AG08395 (cell line): ENCODE measurements around the gene PBX4.
"Not testable (repeated sequence)": the region's sequence is repeated elsewhere in the genome, so short reads cannot be mapped to it uniquely, and the experiment has no call there.

ENCODE experiments used
- DNase-seq: peaks from one replicate; pipeline ENCODE4 v3.0.0; 2012; ENCODE audit warnings: mixed read lengths, low spot score

PBX4 gene, protein sequence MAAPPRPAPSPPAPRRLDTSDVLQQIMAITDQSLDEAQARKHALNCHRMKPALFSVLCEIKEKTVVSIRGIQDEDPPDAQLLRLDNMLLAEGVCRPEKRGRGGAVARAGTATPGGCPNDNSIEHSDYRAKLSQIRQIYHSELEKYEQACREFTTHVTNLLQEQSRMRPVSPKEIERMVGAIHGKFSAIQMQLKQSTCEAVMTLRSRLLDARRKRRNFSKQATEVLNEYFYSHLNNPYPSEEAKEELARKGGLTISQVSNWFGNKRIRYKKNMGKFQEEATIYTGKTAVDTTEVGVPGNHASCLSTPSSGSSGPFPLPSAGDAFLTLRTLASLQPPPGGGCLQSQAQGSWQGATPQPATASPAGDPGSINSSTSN

DNA sequence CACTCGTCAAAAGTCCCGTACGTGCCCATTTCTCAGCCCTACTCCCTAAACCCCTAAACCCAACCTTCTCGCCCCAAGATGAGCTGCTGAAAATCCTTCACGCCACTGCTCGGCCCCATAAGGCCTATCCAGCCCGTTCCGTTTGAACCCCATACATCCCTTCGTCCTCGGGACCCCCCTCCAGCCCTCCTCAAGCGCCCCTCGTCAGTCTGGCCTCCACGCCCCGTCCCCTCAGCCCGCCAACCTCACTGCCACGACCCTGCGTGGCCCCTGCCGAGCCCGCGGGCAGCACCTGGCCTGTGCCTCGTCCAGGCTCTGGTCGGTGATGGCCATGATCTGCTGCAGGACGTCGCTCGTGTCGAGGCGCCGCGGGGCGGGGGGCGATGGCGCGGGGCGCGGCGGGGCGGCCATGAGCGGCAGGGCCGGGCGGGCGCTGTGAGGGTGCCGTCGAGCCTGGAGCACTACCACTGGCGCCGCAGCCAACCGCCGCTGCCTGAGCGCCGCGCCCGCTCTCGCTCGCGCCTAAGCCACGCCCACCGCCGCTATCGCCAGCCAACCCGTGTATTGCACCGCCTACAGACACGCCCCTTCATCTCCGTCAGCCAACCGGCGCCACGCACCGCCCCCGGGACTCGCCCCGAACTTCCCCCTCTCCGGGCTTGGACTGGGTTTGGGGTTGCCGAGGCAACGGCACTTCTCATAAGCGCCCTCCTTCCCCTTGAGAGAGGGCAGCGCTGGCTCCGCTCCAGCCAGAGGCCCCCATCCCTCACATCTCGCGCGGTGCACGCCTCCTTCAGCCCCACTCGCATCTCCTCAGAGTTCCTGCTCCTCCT lies at the start of gene PBX4:
PBX4 (minus strand) TSS at position 469 of the 833 bp plus-strand sequence; CDS start at position 411, 58 bp downstream.
- peak; percentile 97 for DNase-seq

DNA sequence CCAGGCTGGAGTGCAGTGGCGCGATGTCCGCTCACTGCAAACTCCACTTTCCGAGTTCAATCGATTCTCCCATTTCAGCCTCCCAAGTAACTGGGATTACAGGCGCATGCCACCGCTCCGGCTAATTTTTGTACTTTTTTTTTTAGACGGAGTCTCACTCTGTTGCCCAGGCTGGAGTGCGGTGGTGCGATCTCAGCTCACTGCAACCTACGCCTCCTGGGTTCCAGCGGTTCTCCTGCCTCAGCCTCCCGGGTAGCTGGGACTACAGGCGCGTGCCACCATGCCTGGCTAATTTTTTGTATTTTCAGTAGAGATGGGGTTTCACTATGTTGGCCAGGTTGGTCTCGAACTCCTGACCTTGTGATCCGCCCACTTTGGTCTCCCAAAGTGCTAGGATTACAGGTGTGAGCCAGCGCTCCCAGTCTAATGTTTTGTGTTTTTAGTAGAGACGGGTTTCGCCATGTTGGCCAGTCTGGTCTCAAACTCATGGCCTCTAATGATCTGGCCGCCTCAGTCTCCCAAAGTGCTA lies 47.0 kb upstream of the PBX4 start:
- not testable (repeated sequence) for DNase-seq

DNA sequence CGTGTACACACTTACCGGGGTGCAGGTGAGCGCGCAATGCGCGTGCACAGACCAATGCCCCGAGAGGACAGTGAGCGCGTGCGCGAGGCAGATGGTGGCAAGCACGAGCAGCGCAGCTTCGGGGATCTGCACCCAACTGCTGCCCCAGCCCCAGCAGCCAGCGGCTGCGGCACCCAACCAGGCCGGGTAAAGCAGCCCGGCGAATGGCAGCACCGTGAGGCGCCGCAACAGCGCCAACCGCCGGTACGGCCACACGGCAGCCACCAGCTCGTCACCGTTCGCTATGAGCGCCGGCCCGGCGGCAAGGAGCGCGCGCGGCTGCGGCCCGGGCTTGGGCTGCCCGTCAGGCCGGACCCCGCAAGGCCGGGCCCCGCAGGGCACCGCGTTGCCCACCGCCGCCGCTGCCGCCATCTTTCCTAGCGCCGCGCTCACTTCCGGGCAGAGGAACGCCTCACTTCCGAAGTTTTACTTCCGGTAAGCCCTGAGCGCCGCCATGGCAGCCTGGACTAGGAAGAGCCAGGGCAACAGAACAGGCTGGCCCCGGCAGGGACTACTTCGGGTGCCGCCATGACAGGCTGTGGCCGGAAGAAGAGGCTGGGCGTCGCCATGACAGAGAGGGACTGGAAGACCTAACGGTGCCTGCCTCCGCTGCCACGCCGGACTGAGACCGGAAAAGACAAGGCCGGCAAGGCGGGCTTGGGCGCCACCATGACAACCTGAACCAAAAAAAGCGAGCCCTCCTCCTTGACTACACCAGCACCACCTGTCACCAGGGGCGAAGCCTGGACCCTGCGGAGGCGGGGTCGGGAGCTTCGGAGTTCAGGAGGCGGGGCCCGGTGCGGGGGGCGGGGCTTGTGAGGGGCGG lies 45.0 kb upstream of the PBX4 start, which contains the start of gene ATP13A1:
ATP13A1 (minus strand) TSS at position 421 of the 865 bp plus-strand sequence; CDS start at position 411, 10 bp downstream.
- peak; percentile 93 for DNase-seq

DNA sequence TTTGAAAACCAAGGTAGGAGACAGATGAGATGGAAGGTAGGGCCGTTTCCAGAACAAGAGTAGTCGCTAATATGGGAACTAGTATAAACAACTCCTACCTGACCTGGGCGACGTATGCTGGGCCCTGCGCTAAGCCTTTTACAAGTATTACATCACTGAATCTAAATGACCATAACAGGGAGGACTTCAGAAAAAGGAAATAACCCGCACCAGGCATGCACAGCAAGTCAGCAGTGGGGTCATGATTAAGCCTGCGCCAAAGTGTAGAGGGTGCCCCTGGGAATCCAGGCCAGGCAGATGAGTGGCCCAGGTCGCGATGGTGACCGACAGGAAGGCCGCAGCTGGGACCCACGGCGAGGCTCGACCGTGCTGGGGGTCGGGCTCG lies 44.4 kb upstream of the PBX4 start:
- DNase-seq: no peak

DNA sequence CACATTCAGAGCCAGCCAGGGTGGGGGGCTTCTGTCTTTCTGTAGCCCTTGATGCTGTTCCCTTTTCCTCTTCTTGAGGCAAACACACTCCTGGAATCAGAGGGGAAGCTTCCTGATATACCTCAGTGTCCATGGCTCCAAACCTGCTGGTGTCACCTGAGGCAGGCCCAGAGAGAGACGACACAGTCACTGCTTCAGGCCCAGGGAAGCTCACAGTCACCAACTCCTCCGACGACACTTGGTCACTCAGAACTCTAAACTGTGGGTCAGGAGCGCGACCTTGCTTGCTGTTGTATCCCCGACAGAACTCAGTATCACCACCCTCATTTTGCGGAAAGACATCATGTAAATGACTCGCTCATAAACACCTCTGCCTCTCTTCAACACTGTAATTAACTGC lies 43.9 kb upstream of the PBX4 start:
- DNase-seq: no peak

DNA sequence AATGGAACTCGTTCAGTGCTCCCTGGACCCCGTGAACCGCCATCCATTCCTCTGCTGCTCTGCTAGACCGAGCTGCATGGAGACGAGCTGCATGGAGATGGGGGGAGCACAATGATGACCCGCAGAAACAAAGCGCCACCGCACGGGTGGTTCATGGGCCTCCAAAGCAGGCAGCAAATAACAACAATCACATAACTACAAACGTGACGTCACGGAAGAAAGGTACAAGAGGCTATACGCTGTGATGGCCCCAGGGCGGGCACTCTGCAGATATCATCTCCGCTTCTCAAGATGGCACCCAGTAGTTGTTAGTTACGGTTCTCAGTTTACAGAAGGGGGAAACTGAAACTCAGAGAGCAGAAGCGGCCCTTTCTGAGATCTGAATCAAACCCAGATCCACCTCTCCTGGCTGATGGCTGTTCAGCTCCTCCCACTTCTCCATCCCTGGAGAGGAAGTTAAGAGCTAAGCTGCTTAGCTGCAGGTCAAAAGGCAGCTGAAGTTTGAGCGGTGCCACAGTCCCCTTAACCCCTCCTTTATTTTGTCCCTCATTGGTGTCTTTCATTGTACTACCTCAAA lies 43.3 kb upstream of the PBX4 start:
- no peak for DNase-seq

DNA sequence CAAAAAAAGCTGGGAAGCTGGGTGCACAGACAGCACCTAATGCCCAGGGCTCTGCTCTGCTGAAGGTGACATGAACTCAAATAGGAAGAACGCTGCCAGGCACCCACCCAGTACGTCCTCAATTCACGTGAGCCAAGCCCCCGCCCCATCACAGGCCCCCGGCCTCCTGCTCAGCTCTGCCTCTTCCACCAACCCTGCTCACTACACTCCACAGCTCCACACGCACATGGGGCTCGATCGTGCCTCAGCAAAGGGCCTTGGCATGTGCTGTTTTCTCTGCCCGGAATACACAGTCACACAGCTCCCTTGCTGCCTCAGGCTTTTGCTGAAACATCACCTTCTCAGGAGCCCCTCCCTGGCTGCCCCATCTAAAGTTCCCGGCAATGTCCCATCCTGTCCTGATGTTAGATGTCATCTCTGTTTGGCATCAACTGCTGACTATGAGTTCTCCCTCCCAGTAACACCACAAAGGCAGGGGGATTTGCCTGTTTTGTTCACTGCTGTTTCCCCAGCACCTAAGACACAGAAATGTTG lies 42.7 kb upstream of the PBX4 start:
- DNase-seq: no peak

DNA sequence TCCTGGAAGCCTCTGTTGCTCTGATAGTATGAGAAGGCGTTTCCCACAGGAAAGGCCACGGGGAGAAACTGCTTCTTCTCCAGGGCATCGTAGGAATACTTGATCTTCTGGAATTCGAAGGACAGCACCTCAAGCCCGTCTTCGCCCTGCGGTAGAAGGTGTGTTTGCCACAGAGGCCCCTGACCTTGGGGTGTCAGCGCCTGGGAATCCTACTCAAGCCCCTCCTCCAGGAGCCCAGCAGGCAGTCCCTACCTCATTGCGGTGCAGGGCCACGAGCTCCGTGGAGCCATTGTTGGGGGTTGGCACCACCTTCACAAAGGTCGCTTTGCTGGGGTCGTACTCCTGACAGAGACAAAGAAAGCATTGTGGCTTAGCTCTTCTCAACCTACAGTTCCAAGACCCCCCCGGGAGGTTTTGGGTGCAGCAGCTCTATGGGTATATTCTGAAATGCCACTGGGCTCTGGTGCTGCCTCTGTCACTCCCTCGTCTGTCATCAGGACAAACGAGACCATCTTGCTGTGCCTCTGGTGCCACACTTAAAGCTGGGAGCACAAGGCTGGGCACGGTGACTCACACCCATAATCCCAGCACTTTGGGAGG lies 41.3 kb upstream of the PBX4 start:
- DNase-seq: no peak

DNA sequence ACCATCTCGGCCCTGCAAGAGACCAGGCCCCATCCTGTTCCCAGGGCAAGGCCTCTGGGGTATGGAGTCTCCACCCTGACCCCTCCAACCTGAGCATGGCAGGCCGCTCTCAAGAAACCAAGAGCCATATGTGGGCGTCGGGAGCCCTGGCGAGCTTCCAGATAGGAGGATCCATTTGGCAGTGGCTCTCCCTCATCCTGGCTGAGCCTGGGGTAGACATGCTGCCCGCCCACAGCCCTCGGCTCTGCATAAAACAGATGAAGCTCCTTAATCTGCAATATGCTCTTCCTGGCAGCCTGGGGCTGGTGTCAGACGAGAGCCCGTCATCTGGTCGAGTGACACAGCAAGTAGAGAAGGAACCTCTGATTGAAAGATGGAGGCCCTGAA lies 38.9 kb upstream of the PBX4 start:
- DNase-seq: no peak

DNA sequence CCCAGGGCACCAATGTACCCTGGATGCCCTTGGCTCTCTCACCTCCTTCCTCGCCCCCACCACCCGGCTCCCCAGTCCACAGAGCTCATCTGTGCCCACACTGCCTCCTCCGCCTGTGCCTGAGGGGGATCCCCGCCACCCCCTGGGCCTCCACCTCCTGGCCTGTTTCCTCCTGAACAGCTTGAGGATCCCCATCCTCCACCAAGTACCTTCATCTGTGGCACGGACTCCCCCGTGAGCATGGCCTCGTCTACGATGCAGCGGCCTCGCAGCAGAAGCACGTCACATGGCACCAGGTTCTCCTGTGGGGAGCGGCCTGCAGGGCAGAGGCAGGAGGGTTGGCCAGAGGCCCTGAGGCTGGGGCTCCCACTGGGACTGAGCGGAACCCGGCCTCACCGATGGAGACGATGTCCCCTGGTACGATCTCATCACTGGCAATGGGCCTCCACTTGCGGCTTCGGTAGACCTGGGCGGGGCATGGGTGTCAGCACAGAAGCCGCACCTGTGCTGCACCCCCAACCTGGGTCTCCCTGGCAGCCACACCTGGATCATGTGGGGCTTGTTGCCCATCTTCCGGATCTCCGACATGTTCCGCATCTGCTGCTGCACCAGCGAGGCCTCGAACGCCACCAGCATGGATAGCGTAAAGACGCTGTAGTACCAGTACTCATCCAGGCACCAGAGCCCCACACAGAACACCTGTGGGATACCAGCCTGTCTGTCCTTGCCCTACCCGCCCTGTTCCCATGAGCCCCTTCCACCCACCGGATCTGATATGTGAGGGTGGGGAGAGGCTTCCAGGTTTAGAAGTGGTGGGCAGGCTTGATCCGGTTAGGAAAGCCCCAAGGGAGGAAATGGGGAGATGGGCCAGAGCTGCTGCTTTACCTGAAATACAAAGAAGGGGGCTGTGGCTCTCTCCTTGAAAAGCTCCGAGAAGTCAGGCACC lies 38.2 kb upstream of the PBX4 start:
- DNase-seq: no peak

DNA sequence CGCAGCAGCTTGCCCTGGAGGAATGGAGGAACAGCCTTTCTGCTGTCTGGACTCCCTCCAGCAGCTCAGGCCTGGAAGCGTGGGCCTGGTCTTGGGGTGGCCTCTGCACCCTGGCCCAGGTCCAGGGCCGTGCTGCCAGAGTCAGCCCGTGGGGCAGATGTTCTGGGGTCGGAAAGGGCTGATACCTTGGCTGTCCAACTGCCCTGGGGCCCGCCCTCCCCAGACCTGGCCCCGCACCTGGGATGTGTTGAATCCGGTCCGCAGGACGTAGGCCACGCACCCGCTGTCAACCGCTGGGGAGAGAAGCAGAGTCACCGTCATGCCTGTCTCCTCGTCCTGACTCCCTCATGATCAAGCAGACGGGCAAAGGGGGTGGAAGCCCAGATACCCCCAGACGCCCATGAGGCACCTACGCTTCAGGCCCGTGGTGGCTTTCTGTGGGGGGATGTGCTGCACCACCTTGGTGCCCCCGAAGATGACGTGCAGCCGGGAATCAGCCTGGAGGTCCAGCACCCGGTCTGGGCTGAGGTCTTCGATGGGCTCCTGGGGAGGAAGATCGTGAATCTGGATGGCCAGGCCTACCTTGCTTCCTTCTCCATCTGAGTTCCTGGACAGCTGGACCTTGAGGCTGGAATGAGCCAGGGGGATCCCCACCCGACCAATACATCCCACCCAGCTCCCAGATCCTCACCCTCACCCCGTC lies 37.3 kb upstream of the PBX4 start:
- no peak for DNase-seq

DNA sequence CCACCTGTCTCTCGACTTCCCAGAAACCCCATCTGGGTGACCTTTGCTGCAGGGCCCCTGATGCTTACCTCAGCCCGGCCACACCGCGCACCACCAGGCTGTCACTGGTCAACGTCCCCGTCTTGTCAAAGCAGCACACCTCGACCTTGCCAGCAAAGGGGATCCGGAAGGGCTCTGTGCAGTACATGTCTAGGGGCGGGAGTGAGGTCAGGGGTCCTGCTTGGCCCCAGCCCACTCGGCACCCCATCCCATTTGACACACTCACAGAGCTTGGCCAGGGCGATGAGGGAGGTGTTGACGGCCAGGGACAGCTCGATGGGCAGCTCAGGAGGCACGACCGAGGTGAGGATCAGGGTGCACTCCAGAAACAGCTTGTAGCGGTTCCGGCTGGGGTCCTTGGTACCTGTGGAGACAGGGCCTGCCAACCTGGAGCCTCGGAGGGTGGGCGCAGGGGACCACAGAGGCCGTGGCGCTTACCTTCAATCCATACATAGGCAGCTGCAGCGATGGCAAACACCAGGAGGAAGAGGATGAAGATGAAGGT lies 36.6 kb upstream of the PBX4 start:
- no peak for DNase-seq

DNA sequence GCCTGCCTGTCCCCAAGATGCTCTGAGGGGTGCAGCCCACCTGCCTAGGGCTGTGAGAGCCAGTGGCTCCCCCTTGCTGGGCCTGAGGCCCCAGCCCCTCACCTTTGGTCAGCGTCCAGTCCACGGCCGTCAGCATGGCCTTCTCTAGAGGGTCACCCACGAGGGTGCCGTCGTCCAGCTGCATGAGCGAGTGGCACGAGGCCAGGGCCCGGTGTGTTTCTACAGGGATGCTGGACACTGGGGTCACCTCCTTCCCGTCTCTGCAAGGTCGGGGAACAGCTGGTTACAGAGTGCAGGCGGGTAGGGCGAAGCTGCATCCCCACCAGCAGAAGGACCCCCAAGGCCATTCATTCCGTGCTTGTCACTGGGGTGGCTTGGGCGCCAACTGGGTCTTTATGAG lies 36.0 kb upstream of the PBX4 start:
- DNase-seq: no peak

DNA sequence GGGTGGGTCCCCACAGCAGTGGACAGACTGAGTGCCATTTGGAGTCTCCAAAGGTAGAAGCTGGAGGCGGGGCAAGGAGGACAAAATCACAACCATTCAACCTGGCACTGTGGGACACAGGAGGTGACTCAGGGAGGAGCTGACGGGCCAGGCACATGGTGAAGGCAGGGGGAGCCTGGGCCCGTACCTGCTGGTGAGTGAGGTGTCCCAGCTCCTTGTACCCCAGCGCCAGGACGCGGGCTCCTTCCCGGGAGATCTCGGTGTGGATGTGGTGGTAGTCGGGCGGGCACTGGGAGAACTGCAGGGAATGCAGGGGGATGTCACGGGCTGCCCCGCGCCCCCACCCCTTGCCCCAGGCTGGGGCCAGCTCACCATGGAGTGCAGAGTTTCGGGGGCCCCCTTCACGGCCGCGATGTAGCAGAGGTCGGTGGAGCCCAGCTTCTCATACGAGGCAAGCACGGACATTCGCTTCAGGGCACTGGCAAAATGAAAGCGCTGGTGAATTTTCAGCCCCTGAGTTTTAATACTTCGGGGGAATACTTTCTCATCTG lies 35.2 kb upstream of the PBX4 start:
- DNase-seq: no peak

DNA sequence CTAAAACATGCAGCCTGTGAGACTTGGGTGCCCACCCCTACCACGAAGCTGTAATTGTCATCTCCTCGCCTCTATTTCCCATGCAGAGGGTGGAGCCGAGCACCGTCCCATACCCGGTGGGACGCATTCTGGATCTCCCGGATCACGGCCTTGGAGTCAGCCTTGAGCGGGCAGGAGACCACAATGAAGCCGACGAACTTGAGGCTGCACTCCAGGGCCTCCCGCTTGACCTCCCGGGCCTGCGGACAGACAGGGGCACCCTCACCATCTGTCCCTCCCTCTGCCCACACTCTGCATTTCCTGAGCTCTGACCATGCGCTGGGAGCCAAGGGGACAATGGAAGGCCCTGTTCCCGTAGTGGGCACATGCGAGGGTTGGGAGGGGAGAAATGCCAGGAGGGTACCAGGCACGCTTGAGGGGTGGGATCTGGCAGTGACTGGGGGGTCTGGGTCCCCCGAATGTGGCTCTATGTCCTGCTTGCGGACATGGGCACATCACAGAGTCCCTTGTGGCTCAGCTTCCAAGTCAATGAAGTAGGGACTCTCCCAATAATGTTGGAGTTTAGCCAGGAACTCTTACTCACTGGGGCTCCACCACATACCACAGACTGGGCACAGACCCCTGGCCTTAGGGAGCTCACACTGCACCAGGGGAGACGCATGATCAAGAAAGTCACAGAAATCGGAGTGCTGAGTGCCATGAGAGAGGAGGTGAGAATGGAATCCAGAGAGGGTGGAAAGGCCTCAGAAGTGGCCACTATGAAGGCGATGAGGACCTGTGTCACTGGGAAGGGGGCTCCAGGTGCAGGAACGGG lies 34.2 kb upstream of the PBX4 start:
- DNase-seq: no peak

DNA sequence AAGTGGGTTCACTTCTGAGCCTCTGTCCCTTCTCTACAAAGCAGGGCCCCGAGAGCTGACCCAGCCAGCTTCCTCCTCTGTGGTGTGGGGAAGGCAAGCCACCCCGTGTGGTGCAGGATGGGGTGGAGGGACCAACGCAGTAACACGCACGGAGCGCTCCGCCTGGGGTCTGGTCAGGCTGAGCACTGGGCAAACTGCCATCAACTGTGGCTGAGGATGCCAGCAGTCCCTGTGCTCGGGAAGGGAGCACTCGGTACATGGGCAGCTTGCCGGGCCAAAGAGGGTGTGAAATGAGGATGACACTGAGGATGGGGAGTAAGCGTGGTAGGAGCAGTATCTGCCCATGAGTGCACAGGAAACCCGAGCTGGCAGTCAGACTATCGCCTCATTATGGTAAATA lies 32.6 kb upstream of the PBX4 start:
- DNase-seq: no peak

DNA sequence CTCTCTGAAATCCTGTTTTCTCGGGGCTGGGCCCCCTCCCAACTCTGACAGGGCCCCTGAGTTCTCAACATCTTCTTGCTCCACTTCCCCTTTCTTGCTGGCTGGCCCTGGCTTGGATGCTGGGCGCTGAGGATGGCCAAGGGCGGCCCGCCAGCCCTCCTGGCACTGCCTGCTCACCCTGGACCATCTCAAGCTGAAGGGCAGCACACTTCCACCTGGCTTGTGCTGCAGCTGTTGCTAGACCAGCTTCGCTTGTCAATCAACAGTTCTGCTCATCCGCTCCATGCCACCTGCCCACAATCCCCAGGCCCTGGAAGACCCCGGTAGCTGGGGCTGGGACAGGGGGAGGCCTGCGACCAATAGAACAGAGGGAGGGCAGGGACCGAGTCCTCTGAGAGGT lies 31.8 kb upstream of the PBX4 start:
- no peak for DNase-seq

DNA sequence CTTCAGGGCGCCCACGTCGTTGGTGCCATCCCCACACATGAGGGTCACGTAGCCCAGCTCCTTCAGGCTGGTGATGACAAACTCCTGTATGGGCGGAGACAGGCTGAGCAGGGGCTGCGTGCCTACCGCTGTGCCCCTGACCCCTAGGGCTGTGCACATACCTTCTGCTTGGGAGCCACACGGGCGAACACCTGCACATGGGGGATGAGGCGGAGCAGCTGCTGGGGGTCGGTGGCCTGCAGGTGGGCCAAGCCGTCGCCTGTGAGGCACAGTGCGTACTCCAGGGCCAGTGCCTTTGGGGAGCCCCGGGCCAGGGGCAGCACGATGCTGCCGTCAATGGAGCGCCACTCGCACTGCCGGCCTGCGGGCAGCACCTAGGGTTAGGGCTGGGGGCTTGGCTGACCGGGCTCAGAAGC lies 31.1 kb upstream of the PBX4 start:
- no peak for DNase-seq
